CD4-positive, alpha-beta T cell treated with Interferon gamma for 1 hour (primary cell): ENCODE data around the gene ADIPOR2.

Source experiments
- DNase-seq: peaks from one replicate; pipeline ENCODE4 v3.0.0-alpha.2; 2020

The ADIPOR2 gene

GRCh38 chr12:1737652-1738286 is 46.9 kb downstream of the ADIPOR2 start:
- DNase-seq, result no peak

- no peak for DNase-seq
Observed at GRCh38 chr12:1738446-1738845, 47.6 kb downstream of the ADIPOR2 start.

DNA sequence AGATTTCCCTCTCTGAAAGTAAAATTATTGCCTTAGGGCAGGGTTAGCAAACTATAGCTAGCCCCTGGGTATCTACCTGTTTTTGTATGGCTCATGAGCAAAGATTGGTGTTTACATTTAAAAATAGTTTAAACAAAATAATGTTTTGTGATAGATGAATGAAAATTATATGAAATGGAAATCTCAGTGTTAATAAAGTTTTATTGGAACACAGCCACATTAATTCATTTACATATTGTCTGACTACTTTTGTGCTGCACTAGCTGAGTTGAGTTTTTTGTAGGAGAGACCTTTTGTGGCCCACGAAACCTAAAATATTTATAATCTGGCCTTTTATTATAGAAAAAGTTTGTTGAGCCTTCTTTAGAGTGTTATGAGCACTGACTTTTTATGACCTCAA is 48.5 kb downstream of the ADIPOR2 start:
- DNase-seq, result no peak

DNA sequence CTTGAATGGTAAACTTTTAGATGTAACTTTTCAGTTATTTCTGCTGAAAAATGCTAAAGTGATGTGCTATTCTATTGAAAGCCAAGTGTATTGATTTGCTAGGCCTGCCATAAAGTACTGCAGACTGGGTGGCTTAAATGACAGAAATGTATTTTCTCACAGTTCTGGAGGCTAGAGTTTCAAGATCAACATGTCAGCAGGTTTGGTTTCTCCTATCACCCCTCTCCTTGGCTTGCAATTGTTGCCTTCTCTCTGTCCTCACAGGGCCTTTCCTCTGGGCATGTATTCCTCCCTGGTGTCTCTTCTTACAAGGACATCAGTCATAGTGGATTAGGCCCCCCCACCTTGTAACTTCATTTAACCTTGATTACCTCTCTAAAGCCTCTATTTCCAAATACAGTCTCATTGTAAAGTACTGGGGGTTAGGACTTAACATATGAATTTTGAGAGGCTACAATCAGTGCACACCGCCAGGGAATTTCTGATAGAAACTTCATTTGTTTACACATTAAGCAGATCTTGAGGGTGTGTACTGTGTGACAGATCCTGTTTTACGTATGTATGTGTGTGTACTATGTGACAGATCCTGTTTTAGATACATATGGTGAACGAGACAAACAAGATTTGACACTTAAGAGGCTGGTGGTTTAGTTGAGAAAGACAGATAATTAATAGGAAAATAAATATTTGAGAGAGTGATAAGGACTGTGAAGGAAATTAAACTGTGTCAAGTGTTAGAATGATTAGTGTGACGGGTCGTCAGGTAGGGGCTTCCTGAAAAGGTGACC is 49.5 kb downstream of the ADIPOR2 start:
- DNase-seq, result no peak

GRCh38 chr12:1741154-1741949 is 50.5 kb downstream of the ADIPOR2 start:
- DNase-seq, result no peak

DNA sequence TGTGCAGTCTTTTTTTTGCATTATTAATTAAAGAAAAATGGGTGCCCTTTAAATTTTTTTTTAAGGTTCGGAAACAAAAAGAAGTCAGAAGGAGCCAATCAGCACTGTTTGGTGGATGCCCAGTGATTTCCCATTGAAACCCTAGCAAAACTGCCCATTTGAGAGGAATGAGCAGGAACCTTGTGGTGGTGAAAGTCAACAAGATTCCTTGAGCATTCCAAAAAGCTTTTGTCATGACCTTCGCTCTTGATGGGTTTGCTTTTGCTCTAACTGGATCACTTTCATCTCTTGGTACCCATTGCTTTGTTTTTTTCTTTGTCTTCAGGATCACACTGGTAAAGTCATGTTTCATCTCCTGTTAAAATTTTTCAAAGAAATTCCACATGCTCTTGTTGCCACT is 54.1 kb downstream of the ADIPOR2 start:
- no peak for DNase-seq

GRCh38 chr12:1747609-1748008 is 56.7 kb downstream of the ADIPOR2 start:
- DNase-seq, result no peak

GRCh38 chr12:1749019-1749418 is 58.1 kb downstream of the ADIPOR2 start:
- DNase-seq, result no peak

- no peak for DNase-seq
Observed at GRCh38 chr12:1750300-1750699, 59.4 kb downstream of the ADIPOR2 start.

- DNase-seq, result no peak
Observed at GRCh38 chr12:1758376-1758775, 67.5 kb downstream of the ADIPOR2 start.

DNA sequence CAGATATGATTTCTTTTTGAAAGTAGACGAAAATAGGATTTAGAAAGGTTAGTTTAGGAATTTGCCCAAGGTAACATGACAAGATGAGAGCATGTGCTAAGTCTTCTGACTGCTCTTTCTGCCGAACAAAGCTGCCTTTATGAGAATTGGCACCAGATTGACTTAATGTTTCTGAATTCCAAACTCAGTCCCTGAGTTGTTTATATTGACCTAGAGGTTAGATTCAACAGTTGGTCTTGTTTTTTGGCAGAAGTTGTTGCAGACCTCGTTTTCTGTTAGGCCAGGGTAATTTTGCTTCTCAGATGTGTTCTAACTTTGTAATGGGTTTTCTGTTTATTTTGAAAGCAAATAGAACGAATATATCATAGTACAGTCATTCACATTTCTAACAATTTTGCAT is 68.0 kb downstream of the ADIPOR2 start:
- no peak for DNase-seq

- DNase-seq, result no peak
Observed at GRCh38 chr12:1760566-1761382, 69.9 kb downstream of the ADIPOR2 start.

- DNase-seq, result no peak
Observed at GRCh38 chr12:1761857-1762256, 71.0 kb downstream of the ADIPOR2 start.

GRCh38 chr12:1763153-1763552 is 72.3 kb downstream of the ADIPOR2 start:
- no peak for DNase-seq

DNA sequence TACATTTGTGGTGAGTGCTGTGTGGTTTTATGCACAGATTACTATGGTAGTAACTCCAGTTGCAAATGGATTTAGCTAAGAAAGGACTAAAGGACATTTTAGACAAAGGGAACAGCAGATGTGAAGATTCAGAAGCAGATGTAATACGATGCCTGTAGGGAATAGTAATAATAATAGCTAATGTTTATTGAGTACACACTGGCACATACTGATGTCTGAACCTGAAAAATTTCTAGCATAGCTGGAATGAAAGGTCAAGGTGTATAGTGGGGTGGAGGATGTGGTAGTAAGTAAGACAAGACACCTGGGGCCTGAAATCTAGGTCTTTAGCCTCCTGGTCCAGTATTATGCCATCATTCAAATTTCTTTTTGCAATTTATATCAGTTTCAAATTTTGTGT is 75.2 kb downstream of the ADIPOR2 start:
- no peak for DNase-seq

DNA sequence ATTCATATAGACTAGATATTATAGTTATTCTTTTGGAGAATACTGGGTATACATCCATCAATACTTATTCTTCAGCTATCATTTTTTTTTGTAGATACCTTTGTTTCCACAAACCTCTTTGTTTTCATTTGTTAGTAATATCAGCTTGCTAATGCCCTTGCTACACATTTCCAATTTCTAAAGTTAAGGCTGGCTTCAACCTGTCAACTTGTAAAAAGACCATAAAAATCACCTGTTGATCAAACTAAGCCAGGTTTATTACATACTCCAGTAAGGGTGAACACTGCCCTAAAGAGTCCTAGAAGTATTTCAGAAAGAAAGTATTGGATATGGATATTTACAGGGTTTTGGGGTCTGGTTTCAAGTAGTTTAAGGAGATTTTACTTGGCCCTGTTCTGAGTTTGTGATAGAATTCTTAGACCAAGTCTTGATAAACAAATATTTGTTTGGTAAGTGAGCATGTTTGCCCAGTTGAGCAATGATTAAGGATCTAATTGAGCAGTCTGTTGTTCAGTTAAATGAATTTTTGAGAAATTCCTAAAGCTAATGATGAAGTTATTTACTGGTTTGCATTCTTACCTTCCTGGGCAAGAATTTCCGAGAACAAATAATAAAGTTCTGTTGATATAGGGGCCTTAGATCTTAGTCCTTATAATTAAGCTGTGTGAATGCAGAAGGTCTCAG is 76.7 kb downstream of the ADIPOR2 start:
- DNase-seq, result no peak

DNA sequence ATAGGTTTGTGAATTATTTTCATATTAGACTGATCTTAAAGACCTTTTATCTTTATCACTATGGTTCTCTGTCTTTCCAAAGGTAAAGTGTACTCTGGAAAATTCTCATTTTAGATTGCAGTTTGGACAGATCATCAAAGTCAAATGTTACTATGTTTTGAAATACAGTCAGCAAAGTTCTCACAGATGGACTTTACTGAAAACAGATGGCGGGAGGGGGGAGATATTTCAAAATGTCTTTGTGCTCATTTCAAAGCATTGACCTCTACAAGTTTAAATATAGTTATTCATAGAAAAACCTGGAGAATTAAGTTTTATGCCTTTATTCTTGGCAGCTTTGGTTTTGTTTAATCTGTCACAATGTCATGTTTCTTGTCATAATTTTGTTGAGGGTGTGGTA is 77.7 kb downstream of the ADIPOR2 start:
- DNase-seq, result no peak

GRCh38 chr12:1769809-1770494 is 79.1 kb downstream of the ADIPOR2 start:
- no peak for DNase-seq

GRCh38 chr12:1773937-1774655 is 83.2 kb downstream of the ADIPOR2 start:
- DNase-seq, result no peak

DNA sequence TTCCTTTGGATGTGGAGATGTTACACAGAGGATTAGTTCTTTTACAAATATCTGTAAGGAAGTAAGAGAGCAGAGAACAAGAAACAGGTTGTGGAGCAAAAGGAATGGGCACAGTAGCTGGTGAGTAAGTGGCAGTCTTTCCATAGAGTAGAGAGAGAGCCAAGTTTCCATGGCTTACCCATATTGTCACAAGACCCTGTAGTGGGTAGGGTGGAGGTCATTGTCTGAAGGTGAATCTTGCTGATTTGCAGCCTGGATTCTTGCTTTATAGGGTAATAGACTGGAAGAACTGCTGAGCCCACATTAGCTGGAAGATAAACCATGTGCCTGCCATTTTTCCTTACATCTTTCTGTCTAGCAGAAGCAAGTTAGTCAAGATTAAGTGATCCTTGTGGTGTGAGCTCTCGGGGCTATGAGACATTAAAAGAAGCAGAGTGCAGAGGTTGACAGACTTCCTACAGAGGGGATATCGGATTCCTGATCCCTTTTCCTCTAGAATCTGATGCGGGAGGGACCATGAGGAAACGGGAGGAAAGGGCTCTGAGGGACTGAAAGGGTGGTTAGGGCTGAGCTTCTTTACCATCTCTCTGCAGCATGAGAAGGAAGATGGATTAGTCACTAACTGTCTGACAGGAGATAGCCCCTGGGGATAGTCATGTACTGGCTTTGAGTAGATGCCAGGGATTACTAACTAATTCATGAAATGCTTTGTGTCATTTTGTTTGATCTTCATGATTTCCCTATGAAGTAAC is 85.5 kb downstream of the ADIPOR2 start:
- no peak for DNase-seq
